Measurements from ENCODE around the gene E2F4. TPM values are rescaled to one million over a fixed set of nuclear protein-coding genes. Genes with fewer than 3 reads are reported as not detected.

E2F4 gene
- total and polyA plus RNA-seq, 2 of the 13 experiments (the other 11 are each of a cell fraction or from before 2014, with no cell fraction given), result 84.8 to 91.2 TPM

- TF ChIP-seq STAT6 (CRISPR knock-in tag; IDR thresholded peaks at IDR 0.05; ENCODE audit: borderline replicate concordance) (no peak; the same call in 1 of the 2 replicates), ZNF788 (CRISPR knock-in tag; IDR thresholded peaks at IDR 0.05; ENCODE audit: borderline replicate concordance) (peak; percentile 96; the same call in 1 of the 2 replicates), ZNF232 (CRISPR knock-in tag; IDR thresholded peaks at IDR 0.05; ENCODE audit: borderline replicate concordance) (no peak; the same call in 1 of the 2 replicates), KDM4B (CRISPR knock-in tag; IDR thresholded peaks at IDR 0.05) (peak; percentile 89; the same call in 1 of the 2 replicates), ZNF350 (CRISPR knock-in tag; IDR thresholded peaks at IDR 0.05; ENCODE audit: borderline replicate concordance, low read depth) (peak; percentile 100), PATZ1 (CRISPR knock-in tag; IDR thresholded peaks at IDR 0.05) (peak; percentile 94), ZNF839 (CRISPR knock-in tag; IDR thresholded peaks at IDR 0.05; ENCODE audit: borderline replicate concordance) (peak; percentile 98; the same call in 1 of the 2 replicates), MTERF4 (CRISPR knock-in tag; IDR thresholded peaks at IDR 0.05) (peak; percentile 87), SATB2 (CRISPR knock-in tag; IDR thresholded peaks at IDR 0.05) (peak; percentile 67; the same call in 1 of the 2 replicates), CBX1 (IDR thresholded peaks at IDR 0.05; ENCODE audit: low read depth) (peak; percentile 90), ZNF138 (CRISPR knock-in tag; IDR thresholded peaks at IDR 0.05; ENCODE audit: low read depth) (no peak), PLRG1 (conservative IDR thresholded peaks at IDR 0.05) (no peak), RORA (CRISPR knock-in tag; IDR thresholded peaks at IDR 0.05) (no peak), POLR2AphosphoS5 (IDR thresholded peaks at IDR 0.05; ENCODE audit: low read depth, low read length) (peak; percentile 93), TMF1 (CRISPR knock-in tag; IDR thresholded peaks at IDR 0.05; ENCODE audit: low read depth) (no peak), HNRNPK (IDR thresholded peaks at IDR 0.05; ENCODE audit: low read depth, low read length, poor library complexity, severe bottlenecking) (no peak), HOXA5 (CRISPR knock-in tag; IDR thresholded peaks at IDR 0.05) (peak; percentile 58; the same call in 1 of the 2 replicates), POLR2AphosphoS2 (IDR thresholded peaks at IDR 0.05; ENCODE audit: low read depth, low read length) (0 out of 2 replicates have a peak, but pooled peaks have one; percentile 63), ZNF792 (CRISPR knock-in tag; IDR thresholded peaks at IDR 0.05) (no peak; the same call in none of the 2 replicates), TGIF2 (CRISPR knock-in tag; IDR thresholded peaks at IDR 0.05) (peak; percentile 85; the same call in 1 of the 2 replicates), PCBP1 (IDR thresholded peaks at IDR 0.05; ENCODE audit: borderline replicate concordance, low read depth, low read length) (peak; percentile 99), ZXDC (CRISPR knock-in tag; IDR thresholded peaks at IDR 0.05) (no peak)
Measured at GRCh38 chr16:67226804-67227566, 35.0 kb downstream of the E2F4 start, which contains the start of gene TMEM208 (continued).
